Neutrophil (primary cell): ENCODE data around the gene GLT6D1.

Experiments
- H3K27ac ChIP-seq: fragments of 200-600 bp; sonication (generic); 2 replicates; pipeline ENCODE4 v1.5.1; 2016; ENCODE audit warnings: mild to moderate bottlenecking, moderate library complexity
- H3K27me3 ChIP-seq: fragments of 200-600 bp; sonication (generic); 2 replicates; pipeline ENCODE4 v1.6.0; 2016; ENCODE audit warnings: mild to moderate bottlenecking
- H3K36me3 ChIP-seq: fragments of 200-600 bp; sonication (generic); 2 replicates; pipeline ENCODE4 v1.5.1; 2017
- H3K4me1 ChIP-seq, 2 experiments: fragments of 200-600 bp in 1 of 2; sonication (generic) in 1 of 2; 1 replicate in 1 of 2; 2 replicates in 1 of 2; pipeline versions ENCODE4 v1.5.1 to v1.6.1; 2013 to 2016; ENCODE audit warnings: low read depth in 1 of 2, low read length in 1 of 2, mild to moderate bottlenecking in 1 of 2, moderate library complexity in 1 of 2; ENCODE audit not compliant: control insufficient read depth in 1 of 2, insufficient read depth in 1 of 2
- H3K4me3 ChIP-seq, 2 experiments: fragments of 200-600 bp in 1 of 2; sonication (generic) in 1 of 2; 1 replicate in 1 of 2; 2 replicates in 1 of 2; pipeline ENCODE4 v1.5.1; 2013 to 2016; ENCODE audit warnings: low read depth in 1 of 2, low read length in 1 of 2, mild to moderate bottlenecking in 1 of 2, moderate library complexity in 1 of 2
- H3K9me3 ChIP-seq: fragments of 200-600 bp; sonication (generic); 2 replicates; pipeline ENCODE4 v1.5.1; 2016
- CTCF ChIP-seq: fragments of 200-600 bp; sonication (generic); IDR thresholded peaks from 2 replicates; pipeline ENCODE4 v1.5.1; 2016; ENCODE audit warnings: antibody characterized with exemption

The GLT6D1 gene

DNA sequence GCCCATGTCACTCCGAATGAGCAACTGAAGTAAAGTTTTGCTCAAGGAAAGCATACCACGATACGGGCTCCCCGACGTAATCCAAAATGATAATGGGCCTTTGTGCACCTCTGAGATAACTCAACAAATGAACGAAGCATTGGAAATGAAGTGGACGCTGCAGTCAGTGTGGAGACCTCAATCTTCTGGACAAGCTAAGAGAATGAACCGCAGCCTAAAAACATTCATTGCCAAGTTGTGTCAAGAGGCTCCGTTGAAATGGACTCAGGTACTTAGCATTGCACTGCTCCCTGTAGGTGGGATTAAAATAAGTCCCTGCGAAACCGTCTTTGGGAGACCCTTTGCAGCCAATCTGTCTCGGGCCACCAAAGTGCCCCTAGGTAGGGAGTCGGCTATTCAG, 19.9 kb upstream of the GLT6D1 start:
- Histone ChIP-seq H3K9me3 (no peaks in the 10 kb centered on the region), H3K4me3 (no peak overlapping the region), H3K27me3 (no peaks in the 10 kb centered on the region), H3K27ac (no peak overlapping the region), H3K4me1 (no peaks in the 10 kb centered on the region), H3K36me3 (no peaks in the 10 kb centered on the region)
- no peak for TF ChIP-seq CTCF

DNA sequence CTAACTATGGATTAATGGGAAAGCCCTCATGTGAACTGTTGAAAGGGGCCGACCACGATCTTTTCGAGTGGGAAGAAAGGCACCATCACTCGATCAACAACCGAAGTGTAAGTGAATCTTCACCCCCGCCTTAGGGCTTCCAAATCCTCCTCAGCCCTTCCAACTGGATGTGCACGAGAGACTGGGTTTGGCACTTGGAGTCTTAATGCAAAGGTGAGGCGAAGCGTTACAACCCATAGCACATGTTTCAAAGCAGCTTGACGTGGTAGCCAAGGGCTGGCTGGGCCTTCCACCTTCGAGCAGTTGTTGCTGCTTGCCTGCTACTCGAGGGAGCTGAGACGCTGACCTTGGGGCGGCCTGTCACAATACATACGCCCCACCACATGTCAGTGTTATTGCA, 18.1 kb upstream of the GLT6D1 start:
- Histone ChIP-seq H3K36me3 (no peaks in the 10 kb centered on the region), H3K9me3 (no peaks in the 10 kb centered on the region), H3K4me1 (no peaks in the 10 kb centered on the region), H3K27me3 (no peaks in the 10 kb centered on the region), H3K27ac (no peak overlapping the region), H3K4me3 (no peak overlapping the region)
- TF ChIP-seq CTCF = no peak

GRCh38 chr9:135655317-135655716, 16.0 kb upstream of the GLT6D1 start:
- Histone ChIP-seq H3K4me1 (no peaks in the 10 kb centered on the region), H3K27me3 (no peaks in the 10 kb centered on the region), H3K9me3 (no peaks in the 10 kb centered on the region), H3K4me3 (no peak overlapping the region), H3K27ac (no peak overlapping the region), H3K36me3 (no peaks in the 10 kb centered on the region)
- TF ChIP-seq CTCF = no peak

- Histone ChIP-seq H3K27ac (no peak overlapping the region), H3K4me3 (no peak overlapping the region), H3K27me3 (no peaks in the 10 kb centered on the region), H3K36me3 (no peaks in the 10 kb centered on the region), H3K9me3 (peaks cover 10% of the 10 kb centered on the region), H3K4me1 (no peaks in the 10 kb centered on the region)
- TF ChIP-seq CTCF = no peak
Measured at GRCh38 chr9:135650408-135650807, 11.1 kb upstream of the GLT6D1 start.

DNA sequence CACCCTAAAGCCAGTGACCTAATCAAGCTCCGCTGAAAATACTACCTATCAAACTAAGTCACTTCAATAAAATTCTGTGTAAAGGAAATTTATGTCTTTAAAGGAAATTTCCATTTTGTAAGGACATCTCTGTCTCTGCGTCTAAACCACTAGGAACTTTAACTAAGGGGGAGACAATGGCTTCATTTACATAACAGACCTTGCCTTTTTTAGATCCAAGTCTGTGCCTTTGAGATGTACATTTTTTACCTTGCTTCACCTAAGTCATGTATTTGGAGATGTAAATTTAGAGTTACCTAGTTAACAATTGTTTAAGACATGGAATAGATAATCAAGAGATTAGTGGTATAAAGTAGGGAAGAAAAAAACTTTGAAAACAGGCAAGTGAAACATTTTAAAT, 10.2 kb upstream of the GLT6D1 start:
- H3K27me3 ChIP-seq = no peaks in the 10 kb centered on the region
- H3K27ac ChIP-seq = no peak overlapping the region
- peaks cover 10% of the 10 kb centered on the region for H3K9me3 ChIP-seq
- H3K4me3 ChIP-seq = no peak overlapping the region
- H3K36me3 ChIP-seq = no peaks in the 10 kb centered on the region
- no peak for TF ChIP-seq CTCF
- no peaks in the 10 kb centered on the region for H3K4me1 ChIP-seq
